ENCODE measurements around the gene SSH3.

DNA sequence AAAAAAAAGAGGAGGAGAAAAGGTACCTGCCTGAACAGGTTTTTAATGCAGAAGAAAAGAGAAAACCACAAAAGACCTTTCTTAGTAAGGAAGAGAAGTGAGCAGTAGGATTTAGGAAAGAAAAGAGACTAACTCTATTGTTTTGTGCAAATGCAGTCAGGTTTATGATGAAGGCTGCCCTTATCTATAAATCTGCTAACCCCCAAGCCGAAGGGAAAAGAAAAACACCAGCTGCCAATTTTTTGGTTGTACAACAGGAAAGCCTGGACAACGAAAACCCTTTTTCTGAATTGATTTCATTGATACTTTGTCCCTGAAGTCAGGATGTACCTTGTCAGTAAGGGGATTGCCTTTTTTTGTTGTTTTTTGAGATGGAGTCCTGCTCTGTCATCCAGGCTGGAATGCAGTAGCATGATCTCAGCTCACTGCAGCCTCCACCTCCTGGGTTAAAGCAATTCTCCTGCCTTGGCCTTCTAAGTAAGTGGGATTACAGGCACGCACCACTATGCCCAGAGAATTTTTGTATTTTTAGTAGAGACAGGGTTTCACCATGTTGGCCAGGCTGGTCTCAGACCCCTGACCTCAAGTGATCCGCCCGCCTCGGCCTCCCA is 28.9 kb downstream of the SSH3 start:
- no peak for TF ChIP-seq EZH2 (IDR thresholded peaks at IDR 0.05; ENCODE audit: borderline replicate concordance, insufficient read depth, low read length, poor library complexity, severe bottlenecking)
- TF ChIP-seq, protein P1, sequence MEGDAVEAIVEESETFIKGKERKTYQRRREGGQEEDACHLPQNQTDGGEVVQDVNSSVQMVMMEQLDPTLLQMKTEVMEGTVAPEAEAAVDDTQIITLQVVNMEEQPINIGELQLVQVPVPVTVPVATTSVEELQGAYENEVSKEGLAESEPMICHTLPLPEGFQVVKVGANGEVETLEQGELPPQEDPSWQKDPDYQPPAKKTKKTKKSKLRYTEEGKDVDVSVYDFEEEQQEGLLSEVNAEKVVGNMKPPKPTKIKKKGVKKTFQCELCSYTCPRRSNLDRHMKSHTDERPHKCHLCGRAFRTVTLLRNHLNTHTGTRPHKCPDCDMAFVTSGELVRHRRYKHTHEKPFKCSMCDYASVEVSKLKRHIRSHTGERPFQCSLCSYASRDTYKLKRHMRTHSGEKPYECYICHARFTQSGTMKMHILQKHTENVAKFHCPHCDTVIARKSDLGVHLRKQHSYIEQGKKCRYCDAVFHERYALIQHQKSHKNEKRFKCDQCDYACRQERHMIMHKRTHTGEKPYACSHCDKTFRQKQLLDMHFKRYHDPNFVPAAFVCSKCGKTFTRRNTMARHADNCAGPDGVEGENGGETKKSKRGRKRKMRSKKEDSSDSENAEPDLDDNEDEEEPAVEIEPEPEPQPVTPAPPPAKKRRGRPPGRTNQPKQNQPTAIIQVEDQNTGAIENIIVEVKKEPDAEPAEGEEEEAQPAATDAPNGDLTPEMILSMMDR (IDR thresholded peaks at IDR 0.05; ENCODE audit: poor library complexity, severe bottlenecking), result no peak

Data from neural cell (in vitro differentiated cells).